K562 (cell line): ENCODE measurements around the gene NEDD9. TPM values are rescaled to one million over a fixed set of nuclear protein-coding genes. Genes with fewer than 3 reads are reported as not detected.

ENCODE experiments used
- ATAC-seq: fragments of 200-7000 bp; cut with Tn5 transposase; 3 replicates; pipeline ENCODE4 v1.9.1; 2020; ENCODE audit warnings: moderate library complexity
- BruUV-seq: library from RNA; stranded (reverse); fragments of 400-500 nt; replicated peaks from 2 replicates; lab custom pipeline; 2021; lab: Mats Ljungman, UMichigan
- CTCF ChIA-PET: fragments of 300-600 bp; formaldehyde crosslinking; extraction: SDS; loops from one replicate; lab custom pipeline; 2021; ENCODE audit warnings: low intra/inter-chr PET ratio; lab: Yijun Ruan, JAX
- POLR2A ChIA-PET: fragments of 300-600, 350-650 bp; sonication (Branson Sonifier 250); formaldehyde crosslinking; extraction: SDS; loops from one replicate; lab custom pipeline; 2021; ENCODE audit warnings: antibody characterized with exemption, inconsistent platforms; lab: Yijun Ruan, JAX
- DNase-seq, 4 experiments: peaks; one replicate each; pipeline versions ENCODE4 v3.0.0 to v3.0.0-alpha.2; 2011 to 2018; ENCODE audit warnings: low spot score in 3 of 4, mixed read lengths in 3 of 4; ENCODE audit errors: extremely low read depth in 1 of 4
- FAIRE-seq: peaks from 2 replicates; lab custom pipeline; 2011; peaks lifted over from hg19 to GRCh38; lab: Jason Lieb, UNC
- H2AFZ ChIP-seq: 2 replicates; pipeline ENCODE4 v1.6.0; 2011; ENCODE audit warnings: low read depth, low read length, control low read depth, inconsistent platforms
- H3K27ac ChIP-seq: fragments of 200-600 bp; 3 replicates; pipeline ENCODE4 v1.8.0; 2011; ENCODE audit warnings: low read depth, mild to moderate bottlenecking, control low read depth, inconsistent platforms, low read length, moderate library complexity, mixed read lengths; ENCODE audit errors: extremely low read depth
- H3K27me3 ChIP-seq, 2 experiments: fragments of 300-600 bp in 1 of 2; 2 replicates in 1 of 2; 3 replicates in 1 of 2; pipeline versions ENCODE4 v1.6.0 to v1.8.0; 2011; ENCODE audit warnings: inconsistent platforms in 2 of 2, low read length in 2 of 2, mild to moderate bottlenecking in 1 of 2, mixed read lengths in 1 of 2, moderate library complexity in 1 of 2; ENCODE audit not compliant: control insufficient read depth in 2 of 2, insufficient read depth in 2 of 2
- H3K36me3 ChIP-seq: fragments of 300-600 bp; 3 replicates; pipeline ENCODE4 v1.8.0; 2011; ENCODE audit warnings: mild to moderate bottlenecking, low read length, inconsistent platforms; ENCODE audit not compliant: control insufficient read depth, insufficient read depth
- H3K4me1 ChIP-seq, 2 experiments: fragments of 200-600 bp in 1 of 2; replicated peaks in 1 of 2; 2 replicates in 1 of 2; 3 replicates in 1 of 2; pipeline versions ENCODE4 v1.5.1 to v1.8.0; 2011; ENCODE audit warnings: inconsistent platforms in 2 of 2, low read length in 2 of 2, mild to moderate bottlenecking in 1 of 2, mixed read lengths in 1 of 2, moderate library complexity in 1 of 2; ENCODE audit not compliant: control insufficient read depth in 2 of 2, insufficient read depth in 2 of 2
- H3K4me2 ChIP-seq: 2 replicates; pipeline ENCODE4 v1.6.1; 2011; ENCODE audit warnings: low read length, control low read depth, inconsistent platforms, mixed read lengths; ENCODE audit not compliant: insufficient read depth
- H3K4me3 ChIP-seq: fragments of 200-600 bp; sonication (generic), shearing (Covaris generic); 2 replicates; pipeline ENCODE4 v1.5.1; 2016; ENCODE audit warnings: control low read depth, inconsistent platforms
- H3K79me2 ChIP-seq: fragments of 200-600 bp; 3 replicates; pipeline ENCODE4 v1.8.0; 2011; ENCODE audit warnings: low read length, inconsistent platforms; ENCODE audit not compliant: control insufficient read depth, insufficient read depth
- H3K9ac ChIP-seq, 2 experiments: 2 replicates each; pipeline versions ENCODE4 v1.6.0 to v1.6.1; 2011; ENCODE audit warnings: low read depth in 2 of 2, low read length in 2 of 2, control low read depth in 1 of 2, inconsistent platforms in 1 of 2, mild to moderate bottlenecking in 1 of 2, mixed read lengths in 1 of 2; ENCODE audit not compliant: insufficient read depth in 1 of 2
- H3K9me1 ChIP-seq: one replicate; pipeline ENCODE4 v1.6.0; 2011; ENCODE audit warnings: inconsistent platforms, mild to moderate bottlenecking, low read length, moderate library complexity; ENCODE audit not compliant: control insufficient read depth, insufficient read depth
- H3K9me3 ChIP-seq: replicated peaks from 2 replicates; pipeline ENCODE4 v1.5.1; 2011; ENCODE audit warnings: low read depth, low read length, inconsistent platforms; ENCODE audit not compliant: control insufficient read depth, insufficient read depth
- H4K20me1 ChIP-seq: replicated peaks from 2 replicates; pipeline ENCODE4 v1.6.1; 2011; ENCODE audit warnings: low read length, inconsistent platforms, mixed read lengths; ENCODE audit not compliant: control insufficient read depth, insufficient read depth
- BRD4 ChIP-seq: fragments of 200-600 bp; sonication (generic); IDR thresholded peaks from 2 replicates; pipeline ENCODE4 v1.6.1; 2017; ENCODE audit warnings: inconsistent platforms
- EHMT2 ChIP-seq: fragments of 450-650 bp; IDR thresholded peaks from 2 replicates; pipeline ENCODE4 v1.6.1; 2018; ENCODE audit warnings: antibody characterized with exemption
- KLF10 ChIP-seq: fragments of 250-450 bp; sonication (Bioruptor Pico); IDR thresholded peaks from 2 replicates; pipeline ENCODE4 v1.6.1; 2021; ENCODE audit warnings: matching md5 sums
- MTA2 ChIP-seq: fragments of 450-650 bp; IDR thresholded peaks from 2 replicates; pipeline ENCODE4 v1.6.1; 2016; ENCODE audit warnings: low read depth
- SAP30 ChIP-seq: fragments of 200-600 bp; sonication (generic); IDR thresholded peaks from 2 replicates; pipeline ENCODE4 v1.6.1; 2012; ENCODE audit warnings: borderline replicate concordance, low read depth, mild to moderate bottlenecking, moderate library complexity, low read length, control low read depth, inconsistent platforms; ENCODE audit not compliant: insufficient read depth, poor library complexity, severe bottlenecking
- SMARCE1 ChIP-seq: fragments of 450-650 bp; IDR thresholded peaks from 2 replicates; pipeline ENCODE4 v1.7.1; 2016; ENCODE audit warnings: mild to moderate bottlenecking
- ZFX ChIP-seq: sonication (generic); formaldehyde crosslinking; IDR thresholded peaks from 2 replicates; pipeline ENCODE4 v1.8.0; 2022; ENCODE audit warnings: mild to moderate bottlenecking, missing genetic modification reagents, moderate library complexity
- ZNF311 ChIP-seq: fragments of 250-450 bp; sonication (Bioruptor Pico); IDR thresholded peaks from 2 replicates; pipeline ENCODE4 v1.4.0; 2020; ENCODE audit warnings: mild to moderate bottlenecking, moderate library complexity
- WGBS: fragments of 100-300 bp; shearing (Covaris generic); methylation state at CpG from one replicate; pipeline ENCODE4 v1.1.6; 2016; ENCODE audit warnings: low coverage, mixed read lengths; ENCODE audit not compliant: insufficient coverage; ENCODE audit errors: missing lambda C conversion rate; 5-methylcytosine and 5-hydroxymethylcytosine counted together
- in situ Hi-C: fragments of 300-500 bp; cut with MboI; formaldehyde crosslinking; loops from 4 replicates; pipeline ENCODE4 v1.15.0; 2018; ENCODE audit warnings: inconsistent platforms, mixed read lengths
- intact Hi-C: fragments of 100-400 bp; cut with micrococcal nuclease; formaldehyde crosslinking; loops from 2 replicates; pipeline ENCODE4 v1.14.2; 2022
- polyA plus RNA-seq, 8 experiments: library from polyadenylated mRNA; depleted of rRNA in 4 of 8; stranded (reverse) in 5 of 8; unstranded in 3 of 8; fragments of >200 nt; fragmentation: Nextera tagmentation in 2 of 8; fragmentation: Illumina TruSeq in 1 of 8; extraction: Ambion mirVana in 2 of 8; extraction: Trizol in 1 of 8; gene quantifications; 2 replicates each; pipeline versions ENCODE4 v1.2.1 to v1.2.3, GENCODE V29; 2011 to 2014; ENCODE audit warnings: inconsistent platforms in 1 of 8, missing spikeins in 1 of 8
- total RNA-seq, 7 experiments: library from RNA; depleted of rRNA in 6 of 7; stranded (reverse); fragments of >200 nt in 6 of 7; fragmentation: Illumina TruSeq in 2 of 7; extraction: Trizol in 2 of 7; gene quantifications; 2 replicates each; pipeline versions ENCODE4 v1.2.1 to v1.2.3, GENCODE V29; 2011 to 2021; ENCODE audit warnings: low replicate concordance in 1 of 7
- TF ChIP-seq, protein P1 (sequence below): fragments of 450-650 bp; formaldehyde crosslinking; IDR thresholded peaks from 2 replicates; pipeline ENCODE4 v1.4.0; 2020; ENCODE audit warnings: mild to moderate bottlenecking, mixed read lengths
- TF ChIP-seq, protein P2 (sequence below): fragments of 450-650 bp; IDR thresholded peaks from 2 replicates; pipeline ENCODE4 v1.7.0; 2016; ENCODE audit warnings: borderline replicate concordance

Gene NEDD9
- total and polyA plus RNA-seq, 9 of the 15 experiments (the other 6 are each of a cell fraction or from before 2014, with no cell fraction given) = 0.04 to 0.18 (median 0.15) TPM; not detected in 6

DNA sequence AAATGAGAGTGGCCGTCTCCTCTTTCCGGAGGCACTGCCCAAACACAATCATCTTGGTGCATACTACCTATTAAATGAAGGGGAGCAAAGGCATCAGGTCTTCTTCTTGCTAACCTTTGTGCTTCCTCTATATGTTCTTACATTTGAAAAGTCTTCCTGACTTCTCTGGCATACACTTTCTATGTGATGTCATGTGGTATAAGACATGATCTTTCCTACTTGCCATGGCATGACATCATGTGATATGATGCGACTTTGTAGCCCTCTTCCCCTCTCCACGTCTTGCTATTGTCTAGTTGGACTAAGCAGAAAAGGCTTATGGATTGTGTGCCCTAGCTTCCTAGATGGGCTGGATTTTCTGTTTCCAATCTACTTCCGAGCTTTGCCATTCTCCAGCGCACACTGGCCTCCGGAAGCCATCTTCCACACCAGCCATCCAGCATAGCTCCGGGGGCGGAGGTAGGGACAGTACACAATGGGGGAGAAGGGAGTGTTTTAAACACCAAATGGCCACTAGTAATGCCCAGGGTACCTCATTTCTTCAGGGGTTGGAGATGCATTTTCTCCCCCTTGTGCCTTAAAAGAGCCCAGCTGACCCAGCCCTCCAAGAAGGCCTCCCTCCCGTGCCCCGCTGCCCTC is 8.8 kb upstream of the NEDD9 start:
- no peaks in the 10 kb centered on the region for H3K4me1 ChIP-seq
- FAIRE-seq (no peak), ATAC-seq (peak; percentile 45), DNase-seq (no peak)
- no peaks in the 10 kb centered on the region for H3K9me3 ChIP-seq
- 5% methylated on average over 11 of the region's 11 CpGs for WGBS
- ChIA-PET POLR2A (interaction anchor here (0.6 to 1.6 kb wide), 2 partner anchors 9 to 10 kb away, joined by 3 to 4 read pairs; partner anchors contain the start of gene NEDD9), CTCF (interaction anchor here (0.6 kb wide), 1 partner anchor 104 kb away, joined by 3 read pairs; no protein-coding TSS in a partner anchor)
- H2AFZ ChIP-seq = no peak overlapping the region
- intact Hi-C loops (loop anchor here (1.0 to 5.0 kb wide), 2 partner anchors 255 to 336 kb away; no protein-coding TSS in a partner anchor), in situ Hi-C loops (no loop called here)
- TF ChIP-seq MTA2 = no peak
- TF ChIP-seq, protein P1, sequence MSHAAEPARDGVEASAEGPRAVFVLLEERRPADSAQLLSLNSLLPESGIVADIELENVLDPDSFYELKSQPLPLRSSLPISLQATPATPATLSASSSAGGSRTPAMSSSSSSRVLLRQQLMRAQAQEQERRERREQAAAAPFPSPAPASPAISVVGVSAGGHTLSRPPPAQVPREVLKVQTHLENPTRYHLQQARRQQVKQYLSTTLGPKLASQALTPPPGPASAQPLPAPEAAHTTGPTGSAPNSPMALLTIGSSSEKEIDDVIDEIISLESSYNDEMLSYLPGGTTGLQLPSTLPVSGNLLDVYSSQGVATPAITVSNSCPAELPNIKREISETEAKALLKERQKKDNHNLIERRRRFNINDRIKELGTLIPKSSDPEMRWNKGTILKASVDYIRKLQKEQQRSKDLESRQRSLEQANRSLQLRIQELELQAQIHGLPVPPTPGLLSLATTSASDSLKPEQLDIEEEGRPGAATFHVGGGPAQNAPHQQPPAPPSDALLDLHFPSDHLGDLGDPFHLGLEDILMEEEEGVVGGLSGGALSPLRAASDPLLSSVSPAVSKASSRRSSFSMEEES = peak; percentile 45
- BruUV-seq = no TSS peak
- no peaks in the 10 kb centered on the region for H3K79me2 ChIP-seq
- no peak overlapping the region for H3K4me2 ChIP-seq
- H4K20me1 ChIP-seq = no peaks in the 10 kb centered on the region
- no peak overlapping the region for H3K4me3 ChIP-seq
- no peak overlapping the region for H3K27ac ChIP-seq
- no peaks in the 10 kb centered on the region for H3K9me1 ChIP-seq
- H3K27me3 ChIP-seq = peaks cover 12 to 34% of the 10 kb centered on the region in 2 experiments; a peak in 4 of 5 replicates
- no peak overlapping the region for H3K9ac ChIP-seq
- H3K36me3 ChIP-seq = no peaks in the 10 kb centered on the region

DNA sequence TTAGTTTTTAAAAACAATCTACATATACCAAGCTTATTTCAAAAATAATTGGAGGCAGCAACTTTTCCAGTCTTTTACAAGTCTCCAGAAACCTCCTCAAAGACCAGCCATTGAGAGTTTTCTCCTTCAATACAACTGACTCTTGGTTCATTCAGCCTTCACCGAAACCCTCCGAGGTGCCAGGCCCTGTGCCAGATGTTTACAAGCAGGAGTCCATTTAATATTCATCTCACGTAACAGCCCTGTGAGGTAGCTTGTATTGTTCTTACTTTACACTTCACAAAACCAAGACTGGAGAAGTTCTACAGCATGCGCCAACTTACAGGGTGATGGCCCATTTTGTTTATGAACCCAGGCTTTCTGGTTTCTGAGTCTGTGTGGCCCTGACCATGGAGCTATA is 5.5 kb upstream of the NEDD9 start:
- POLR2A ChIA-PET = no interaction called here
- Histone ChIP-seq H3K27me3 (peaks cover 14 to 37% of the 10 kb centered on the region in 2 experiments; a peak in 4 of 5 replicates), H3K9ac (no peak overlapping the region), H3K27ac (no peak overlapping the region), H3K36me3 (no peaks in the 10 kb centered on the region), H2AFZ (no peak overlapping the region), H3K79me2 (no peaks in the 10 kb centered on the region), H4K20me1 (no peaks in the 10 kb centered on the region), H3K4me3 (no peak overlapping the region), H3K4me1 (peaks cover 3 to 4% of the 10 kb centered on the region in 2 experiments; a peak in 3 of 5 replicates), H3K9me3 (no peaks in the 10 kb centered on the region), H3K4me2 (no peak overlapping the region), H3K9me1 (no peaks in the 10 kb centered on the region)
- FAIRE-seq = no peak
- 9% methylated on average over 4 of the region's 4 CpGs for WGBS
- TF ChIP-seq KLF10 (CRISPR knock-in tag) = no peak
- TF ChIP-seq EHMT2 = no peak
- TF ChIP-seq, protein P2, sequence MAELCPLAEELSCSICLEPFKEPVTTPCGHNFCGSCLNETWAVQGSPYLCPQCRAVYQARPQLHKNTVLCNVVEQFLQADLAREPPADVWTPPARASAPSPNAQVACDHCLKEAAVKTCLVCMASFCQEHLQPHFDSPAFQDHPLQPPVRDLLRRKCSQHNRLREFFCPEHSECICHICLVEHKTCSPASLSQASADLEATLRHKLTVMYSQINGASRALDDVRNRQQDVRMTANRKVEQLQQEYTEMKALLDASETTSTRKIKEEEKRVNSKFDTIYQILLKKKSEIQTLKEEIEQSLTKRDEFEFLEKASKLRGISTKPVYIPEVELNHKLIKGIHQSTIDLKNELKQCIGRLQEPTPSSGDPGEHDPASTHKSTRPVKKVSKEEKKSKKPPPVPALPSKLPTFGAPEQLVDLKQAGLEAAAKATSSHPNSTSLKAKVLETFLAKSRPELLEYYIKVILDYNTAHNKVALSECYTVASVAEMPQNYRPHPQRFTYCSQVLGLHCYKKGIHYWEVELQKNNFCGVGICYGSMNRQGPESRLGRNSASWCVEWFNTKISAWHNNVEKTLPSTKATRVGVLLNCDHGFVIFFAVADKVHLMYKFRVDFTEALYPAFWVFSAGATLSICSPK = no peak
- TF ChIP-seq SAP30 = no peak
- no peak for TF ChIP-seq ZFX
- no peak for TF ChIP-seq BRD4
- TF ChIP-seq ZNF311 (CRISPR knock-in tag) = no peak
- no peak for TF ChIP-seq SMARCE1
- no TSS peak for BruUV-seq
- DNase-seq = no peak
- intact Hi-C loops (no loop called here), in situ Hi-C loops (no loop called here)
- CTCF ChIA-PET = no interaction called here
- ATAC-seq = no peak
